ENCODE measurements around the gene CERK.

DNA sequence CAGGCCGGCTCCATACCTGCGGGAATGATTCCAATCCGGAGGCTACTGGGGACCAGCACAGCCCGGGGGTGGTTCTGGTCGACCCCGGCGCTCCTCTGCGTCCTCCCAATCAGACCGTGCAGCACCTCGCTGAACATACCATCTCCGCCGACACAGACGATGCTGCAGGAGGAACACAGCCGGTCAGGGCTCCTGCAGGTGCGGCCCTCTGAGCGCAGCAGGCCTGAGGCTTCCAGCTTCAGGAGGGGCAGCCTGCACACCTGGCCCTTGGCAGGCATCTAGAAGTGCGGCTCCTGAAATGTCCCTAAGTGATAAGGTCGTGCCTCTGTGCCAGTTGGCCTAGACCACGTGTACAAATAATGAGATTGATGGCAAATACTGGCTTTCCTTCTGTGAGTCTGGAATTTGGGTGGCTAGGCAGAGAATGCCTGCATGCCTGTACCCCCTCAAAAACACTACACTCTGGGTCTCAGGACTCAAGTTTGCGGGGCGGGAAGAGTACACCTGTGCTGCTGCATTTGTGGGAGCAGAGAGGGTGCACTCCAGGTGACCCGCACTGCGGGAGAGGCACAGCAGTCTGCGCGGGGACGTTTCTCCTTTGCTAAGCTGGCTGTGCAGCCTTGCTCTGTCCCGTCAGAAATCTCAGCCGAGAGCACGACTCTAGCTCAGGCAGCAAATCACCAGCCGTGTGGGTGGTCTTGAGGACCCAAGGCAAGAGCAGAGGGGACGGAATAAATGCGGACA lies 30.1 kb downstream of the CERK start:
- no peak for TF ChIP-seq POLR2AphosphoS5 (IDR thresholded peaks at IDR 0.05)
- TF ChIP-seq, protein P1, sequence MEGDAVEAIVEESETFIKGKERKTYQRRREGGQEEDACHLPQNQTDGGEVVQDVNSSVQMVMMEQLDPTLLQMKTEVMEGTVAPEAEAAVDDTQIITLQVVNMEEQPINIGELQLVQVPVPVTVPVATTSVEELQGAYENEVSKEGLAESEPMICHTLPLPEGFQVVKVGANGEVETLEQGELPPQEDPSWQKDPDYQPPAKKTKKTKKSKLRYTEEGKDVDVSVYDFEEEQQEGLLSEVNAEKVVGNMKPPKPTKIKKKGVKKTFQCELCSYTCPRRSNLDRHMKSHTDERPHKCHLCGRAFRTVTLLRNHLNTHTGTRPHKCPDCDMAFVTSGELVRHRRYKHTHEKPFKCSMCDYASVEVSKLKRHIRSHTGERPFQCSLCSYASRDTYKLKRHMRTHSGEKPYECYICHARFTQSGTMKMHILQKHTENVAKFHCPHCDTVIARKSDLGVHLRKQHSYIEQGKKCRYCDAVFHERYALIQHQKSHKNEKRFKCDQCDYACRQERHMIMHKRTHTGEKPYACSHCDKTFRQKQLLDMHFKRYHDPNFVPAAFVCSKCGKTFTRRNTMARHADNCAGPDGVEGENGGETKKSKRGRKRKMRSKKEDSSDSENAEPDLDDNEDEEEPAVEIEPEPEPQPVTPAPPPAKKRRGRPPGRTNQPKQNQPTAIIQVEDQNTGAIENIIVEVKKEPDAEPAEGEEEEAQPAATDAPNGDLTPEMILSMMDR (IDR thresholded peaks at IDR 0.05), result no peak
- TF ChIP-seq POLR2A (IDR thresholded peaks at IDR 0.05; ENCODE audit: low read depth), result no peak
- no peak for TF ChIP-seq EP300 (IDR thresholded peaks at IDR 0.05)

Measured in esophagus muscularis mucosa (tissue), 4 donors.